ENCODE results near the gene ADAMTS5. TPM values are rescaled to one million over a fixed set of nuclear protein-coding genes. Genes with fewer than 3 reads are reported as not detected.

The ADAMTS5 gene
- total and polyA plus RNA-seq, 12 donors, result 0.48 to 4.3 (median 1.3) TPM

DNA sequence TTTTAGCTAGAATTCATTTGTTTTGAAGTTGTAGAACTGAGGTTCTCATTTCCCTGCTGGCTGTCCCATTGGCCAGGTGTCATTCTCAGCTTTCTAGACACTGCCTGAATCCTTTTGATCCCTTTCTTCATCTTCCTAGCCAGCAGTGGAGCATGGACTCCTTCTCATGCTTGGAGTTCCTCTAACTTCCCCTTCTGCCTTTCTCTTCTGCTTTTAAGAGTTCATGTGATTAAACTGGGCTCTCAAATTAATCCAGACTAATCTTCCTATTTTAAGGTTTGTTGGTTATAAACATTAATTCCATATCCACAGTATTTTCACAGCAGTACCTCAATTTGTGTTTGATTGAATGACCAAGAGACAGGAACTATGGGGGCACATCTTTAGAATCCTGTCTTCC lies 52.3 kb downstream of the ADAMTS5 start:
- no peak for DNase-seq
- no peak overlapping the region for H3K27ac ChIP-seq
- H3K9me3 ChIP-seq (replicated peaks in 1 of 3), result no peaks in the 10 kb centered on the region
- no peak for TF ChIP-seq POLR2A (IDR thresholded peaks at IDR 0.05)
- TF ChIP-seq, protein P1, sequence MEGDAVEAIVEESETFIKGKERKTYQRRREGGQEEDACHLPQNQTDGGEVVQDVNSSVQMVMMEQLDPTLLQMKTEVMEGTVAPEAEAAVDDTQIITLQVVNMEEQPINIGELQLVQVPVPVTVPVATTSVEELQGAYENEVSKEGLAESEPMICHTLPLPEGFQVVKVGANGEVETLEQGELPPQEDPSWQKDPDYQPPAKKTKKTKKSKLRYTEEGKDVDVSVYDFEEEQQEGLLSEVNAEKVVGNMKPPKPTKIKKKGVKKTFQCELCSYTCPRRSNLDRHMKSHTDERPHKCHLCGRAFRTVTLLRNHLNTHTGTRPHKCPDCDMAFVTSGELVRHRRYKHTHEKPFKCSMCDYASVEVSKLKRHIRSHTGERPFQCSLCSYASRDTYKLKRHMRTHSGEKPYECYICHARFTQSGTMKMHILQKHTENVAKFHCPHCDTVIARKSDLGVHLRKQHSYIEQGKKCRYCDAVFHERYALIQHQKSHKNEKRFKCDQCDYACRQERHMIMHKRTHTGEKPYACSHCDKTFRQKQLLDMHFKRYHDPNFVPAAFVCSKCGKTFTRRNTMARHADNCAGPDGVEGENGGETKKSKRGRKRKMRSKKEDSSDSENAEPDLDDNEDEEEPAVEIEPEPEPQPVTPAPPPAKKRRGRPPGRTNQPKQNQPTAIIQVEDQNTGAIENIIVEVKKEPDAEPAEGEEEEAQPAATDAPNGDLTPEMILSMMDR (IDR thresholded peaks at IDR 0.05), result no peak
- no peak overlapping the region for H3K4me3 ChIP-seq
- no peaks in the 10 kb centered on the region for H3K36me3 ChIP-seq (replicated peaks in 1 of 2)
- intact Hi-C loops (cut with DNase I), result no loop called here
- H3K27me3 ChIP-seq, result no peaks in the 10 kb centered on the region
- H3K4me1 ChIP-seq (replicated peaks in 1 of 2), result no peaks in the 10 kb centered on the region

DNA sequence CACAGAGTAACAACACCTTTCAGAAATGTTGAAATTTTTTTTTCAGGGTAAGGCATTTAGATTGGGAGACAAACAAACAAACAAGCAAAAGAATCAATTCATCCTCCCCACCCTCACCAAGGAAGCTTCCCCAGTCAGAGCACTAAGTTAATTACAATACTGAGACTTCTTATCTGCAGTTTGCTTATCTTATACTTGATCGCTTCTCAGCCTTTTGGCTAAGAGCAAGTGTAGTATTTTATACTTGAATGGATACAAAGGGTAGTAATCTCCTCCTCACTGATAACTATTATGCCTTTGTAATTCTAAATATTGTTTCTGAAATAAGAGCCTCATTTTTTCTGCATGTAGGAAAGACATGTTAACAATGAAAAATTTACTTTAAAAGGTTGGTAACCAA lies 54.4 kb downstream of the ADAMTS5 start:
- Histone ChIP-seq H3K27me3 (no peaks in the 10 kb centered on the region), H3K4me1 (replicated peaks in 1 of 2) (no peaks in the 10 kb centered on the region), H3K9me3 (replicated peaks in 1 of 3) (no peaks in the 10 kb centered on the region), H3K4me3 (no peak overlapping the region), H3K36me3 (replicated peaks in 1 of 2) (no peaks in the 10 kb centered on the region), H3K27ac (no peak overlapping the region)
- WGBS, 4 donors, result 68 to 88% (median 82%) methylated on average over 1 of the region's 1 CpG
- intact Hi-C loops (cut with DNase I), result no loop called here
- DNase-seq, result no peak
- TF ChIP-seq, protein P1 (IDR thresholded peaks at IDR 0.05), result no peak
- TF ChIP-seq POLR2A (IDR thresholded peaks at IDR 0.05), result no peak

DNA sequence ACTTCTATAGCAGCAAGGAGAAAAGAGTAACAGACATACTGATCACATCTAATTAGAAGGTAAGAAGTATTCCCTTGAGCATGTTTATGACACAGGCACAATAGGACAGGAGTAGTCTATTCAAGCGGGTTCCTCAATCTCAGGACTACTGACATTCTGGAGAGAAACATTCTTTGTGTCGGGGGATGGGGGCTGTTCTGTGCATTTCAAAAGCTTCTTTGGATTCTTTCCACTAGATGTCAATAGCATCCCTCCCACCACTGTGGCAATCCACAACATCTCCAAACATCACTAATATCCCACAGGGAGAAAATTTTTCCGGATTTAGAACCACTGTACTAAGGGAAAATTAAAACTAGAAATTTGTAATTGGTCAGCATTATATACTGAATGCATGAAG lies 56.9 kb downstream of the ADAMTS5 start:
- DNase-seq, result no peak
- intact Hi-C loops (cut with DNase I), result no loop called here
- H3K4me3 ChIP-seq, result no peak overlapping the region
- H3K27ac ChIP-seq, result no peak overlapping the region
- no peaks in the 10 kb centered on the region for H3K9me3 ChIP-seq (replicated peaks in 1 of 3)
- WGBS, 4 donors, result 64 to 72% (median 68%) methylated on average over 3 of the region's 3 CpGs
- no peaks in the 10 kb centered on the region for H3K36me3 ChIP-seq (replicated peaks in 1 of 2)
- H3K4me1 ChIP-seq (replicated peaks in 1 of 2), result no peaks in the 10 kb centered on the region
- no peaks in the 10 kb centered on the region for H3K27me3 ChIP-seq
- no peak for TF ChIP-seq POLR2A (IDR thresholded peaks at IDR 0.05)
- TF ChIP-seq, protein P1 (IDR thresholded peaks at IDR 0.05), result no peak

DNA sequence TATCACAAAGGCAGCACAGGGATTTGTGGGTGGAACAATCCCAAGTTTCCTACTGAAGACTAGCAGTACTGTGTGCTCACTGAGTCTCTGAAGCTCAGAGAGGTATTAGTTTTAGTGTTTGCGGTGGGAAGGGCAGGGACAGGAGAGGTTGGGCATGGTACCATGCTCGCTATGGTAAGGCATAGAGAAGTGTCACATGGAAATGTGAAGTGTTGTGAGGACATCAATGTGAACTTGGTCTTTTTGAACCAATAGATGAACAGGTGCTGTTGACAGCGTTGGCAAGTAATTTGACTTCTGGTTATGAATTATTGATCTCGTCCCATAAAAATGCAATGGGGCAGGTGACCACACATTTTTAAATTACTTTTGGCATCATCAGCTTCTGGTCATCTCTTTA lies 65.9 kb downstream of the ADAMTS5 start:
- no peaks in the 10 kb centered on the region for H3K36me3 ChIP-seq (replicated peaks in 1 of 2)
- H3K9me3 ChIP-seq (replicated peaks in 1 of 3), result no peaks in the 10 kb centered on the region
- no peak overlapping the region for H3K4me3 ChIP-seq
- no peaks in the 10 kb centered on the region for H3K27me3 ChIP-seq
- no peak for TF ChIP-seq POLR2A (IDR thresholded peaks at IDR 0.05)
- TF ChIP-seq, protein P1 (IDR thresholded peaks at IDR 0.05), result no peak
- WGBS, 4 donors, result 66 to 89% (median 79%) methylated on average over 4 of the region's 4 CpGs
- H3K27ac ChIP-seq, result no peak overlapping the region
- no peak for DNase-seq
- H3K4me1 ChIP-seq (replicated peaks in 1 of 2), result no peaks in the 10 kb centered on the region
- intact Hi-C loops (cut with DNase I), result no loop called here
